Nephron progenitor cell (in vitro differentiated cells): Measurements from ENCODE around the gene OLFML1.

ENCODE experiments used
- DNase-seq: peaks from one replicate; pipeline ENCODE4 v3.0.0; 2021
- H3K27ac Mint-ChIP-seq: 2 replicates; pipeline ENCODE4 v1.8.0; 2021; ENCODE audit warnings: mild to moderate bottlenecking, moderate library complexity, mixed read lengths
- H3K27me3 Mint-ChIP-seq: 2 replicates; pipeline ENCODE4 v1.8.0; 2021; ENCODE audit warnings: mild to moderate bottlenecking, low read depth, mixed read lengths; ENCODE audit not compliant: poor library complexity
- H3K36me3 Mint-ChIP-seq: 2 replicates; pipeline ENCODE4 v1.8.0; 2021; ENCODE audit warnings: low read depth, mixed read lengths
- H3K4me1 Mint-ChIP-seq: 2 replicates; pipeline ENCODE4 v1.8.0; 2021; ENCODE audit warnings: mixed read lengths
- H3K4me3 Mint-ChIP-seq: 2 replicates; pipeline ENCODE4 v1.8.0; 2021; ENCODE audit warnings: mild to moderate bottlenecking, moderate library complexity, mixed read lengths
- H3K9me3 Mint-ChIP-seq: 2 replicates; pipeline ENCODE4 v1.8.0; 2021; ENCODE audit warnings: mild to moderate bottlenecking, moderate library complexity, mixed read lengths
- TF ChIP-seq, protein P1 (sequence below): fragments of 200-600 bp; sonication (generic); IDR thresholded peaks from 2 replicates; pipeline ENCODE4 v1.5.0; 2021; ENCODE audit warnings: antibody characterized with exemption

Gene OLFML1

DNA sequence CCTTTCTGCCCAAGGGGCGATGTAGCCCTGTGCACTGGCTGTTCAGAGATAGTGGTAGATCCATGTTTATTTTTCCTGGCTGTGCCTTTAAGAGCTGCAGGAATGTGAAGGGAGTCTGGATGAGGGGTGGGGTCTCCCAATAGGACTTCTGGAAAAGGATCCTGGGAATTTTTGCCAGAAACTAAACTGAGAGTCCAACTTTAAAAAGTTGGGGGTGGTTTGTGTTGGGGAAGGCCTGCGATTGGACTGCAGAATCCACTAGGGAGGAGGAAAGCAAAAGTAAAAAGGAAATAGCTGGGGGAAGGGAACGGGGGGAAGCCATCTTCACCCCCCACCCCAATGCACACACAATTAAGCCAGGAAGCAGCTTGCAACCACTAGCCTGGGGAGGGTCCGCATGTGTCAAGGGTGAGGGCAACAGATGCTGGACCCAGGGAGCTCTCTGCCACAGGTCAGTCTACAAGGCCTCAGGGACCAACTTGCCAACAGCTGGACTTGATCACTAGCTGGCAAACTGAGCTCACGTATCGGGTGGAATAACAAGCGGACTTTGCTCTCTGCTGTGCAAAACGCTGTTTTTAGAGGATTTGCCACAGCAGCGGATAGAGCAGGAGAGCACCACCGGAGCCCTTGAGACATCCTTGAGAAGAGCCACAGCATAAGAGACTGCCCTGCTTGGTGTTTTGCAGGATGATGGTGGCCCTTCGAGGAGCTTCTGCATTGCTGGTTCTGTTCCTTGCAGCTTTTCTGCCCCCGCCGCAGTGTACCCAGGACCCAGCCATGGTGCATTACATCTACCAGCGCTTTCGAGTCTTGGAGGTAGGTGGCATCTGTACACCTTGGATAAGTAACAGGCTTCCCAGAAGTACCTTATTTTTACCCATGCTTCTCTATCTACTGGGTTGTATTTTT lies at the start of gene OLFML1:
Gene OLFML1, plus strand, starts transcription at position 321 of the 912 bp plus-strand sequence. Its CDS starts 370 bp downstream, at position 691.
- no peaks in the 10 kb centered on the region for H3K36me3 Mint-ChIP-seq
- H3K27ac Mint-ChIP-seq, result peak within 1 kb of the TSS; percentile 79
- H3K4me3 Mint-ChIP-seq, result no peak within 1 kb of the TSS

DNA sequence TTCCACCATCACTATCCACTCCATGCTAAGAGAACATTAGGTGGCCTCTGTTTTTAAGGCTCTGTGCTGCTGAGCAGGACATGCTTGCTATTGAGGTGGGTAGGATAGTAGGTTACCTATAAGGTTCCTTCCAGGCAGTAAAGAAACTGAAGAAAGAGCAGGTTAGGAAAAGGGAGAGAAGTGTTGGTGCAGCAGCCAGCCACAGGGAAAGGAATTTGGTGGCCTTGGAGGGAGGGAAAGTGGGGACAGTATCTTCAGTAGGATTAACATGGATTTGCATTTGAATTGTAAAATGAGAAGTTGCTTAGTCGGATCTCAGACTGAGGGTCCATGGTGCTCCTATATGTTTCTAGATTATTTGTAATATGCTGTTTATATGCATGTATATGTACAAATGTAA lies 49.2 kb upstream of the OLFML1 start:
- H3K36me3 Mint-ChIP-seq, result no peaks in the 10 kb centered on the region
- H3K9me3 Mint-ChIP-seq, result no peaks in the 10 kb centered on the region
- TF ChIP-seq, protein P1, sequence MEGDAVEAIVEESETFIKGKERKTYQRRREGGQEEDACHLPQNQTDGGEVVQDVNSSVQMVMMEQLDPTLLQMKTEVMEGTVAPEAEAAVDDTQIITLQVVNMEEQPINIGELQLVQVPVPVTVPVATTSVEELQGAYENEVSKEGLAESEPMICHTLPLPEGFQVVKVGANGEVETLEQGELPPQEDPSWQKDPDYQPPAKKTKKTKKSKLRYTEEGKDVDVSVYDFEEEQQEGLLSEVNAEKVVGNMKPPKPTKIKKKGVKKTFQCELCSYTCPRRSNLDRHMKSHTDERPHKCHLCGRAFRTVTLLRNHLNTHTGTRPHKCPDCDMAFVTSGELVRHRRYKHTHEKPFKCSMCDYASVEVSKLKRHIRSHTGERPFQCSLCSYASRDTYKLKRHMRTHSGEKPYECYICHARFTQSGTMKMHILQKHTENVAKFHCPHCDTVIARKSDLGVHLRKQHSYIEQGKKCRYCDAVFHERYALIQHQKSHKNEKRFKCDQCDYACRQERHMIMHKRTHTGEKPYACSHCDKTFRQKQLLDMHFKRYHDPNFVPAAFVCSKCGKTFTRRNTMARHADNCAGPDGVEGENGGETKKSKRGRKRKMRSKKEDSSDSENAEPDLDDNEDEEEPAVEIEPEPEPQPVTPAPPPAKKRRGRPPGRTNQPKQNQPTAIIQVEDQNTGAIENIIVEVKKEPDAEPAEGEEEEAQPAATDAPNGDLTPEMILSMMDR, result no peak
- peaks cover 16% of the 10 kb centered on the region for H3K4me1 Mint-ChIP-seq
- H3K4me3 Mint-ChIP-seq, result no peak overlapping the region
- peaks cover 8% of the 10 kb centered on the region for H3K27me3 Mint-ChIP-seq
- no peak overlapping the region for H3K27ac Mint-ChIP-seq
- DNase-seq, result no peak

More for the DNA sequence above, at the start of gene OLFML1:
- H3K9me3 Mint-ChIP-seq, result no peaks in the 10 kb centered on the region
- H3K4me1 Mint-ChIP-seq, result peaks cover 23% of the 10 kb centered on the region
- DNase-seq, result no peak
- TF ChIP-seq, protein P1, result no peak
- H3K27me3 Mint-ChIP-seq, result peaks cover 3% of the 10 kb centered on the region

DNA sequence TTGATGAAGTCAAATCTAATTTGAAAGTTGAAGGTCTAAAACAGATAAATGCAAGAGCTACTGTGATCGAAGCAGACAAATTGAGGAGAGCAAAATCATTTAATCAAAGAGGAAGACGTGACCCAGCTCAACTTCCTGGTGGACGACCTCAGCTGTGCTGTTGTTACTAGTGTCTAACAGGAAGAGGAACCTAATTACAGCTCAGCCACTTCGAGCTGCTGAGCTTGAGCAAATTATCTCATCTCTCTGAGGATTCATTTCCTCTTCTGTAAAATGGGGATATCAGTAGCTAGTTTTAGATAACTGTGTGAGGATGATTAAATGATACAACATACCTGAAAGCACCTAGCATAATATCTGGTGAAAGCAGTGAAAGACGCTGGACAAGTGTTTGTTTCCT lies 48.6 kb upstream of the OLFML1 start:
- peaks cover 8% of the 10 kb centered on the region for H3K27me3 Mint-ChIP-seq
- TF ChIP-seq, protein P1, result no peak
- no peak for DNase-seq
- no peak overlapping the region for H3K27ac Mint-ChIP-seq
- no peaks in the 10 kb centered on the region for H3K36me3 Mint-ChIP-seq
- H3K4me1 Mint-ChIP-seq, result peaks cover 16% of the 10 kb centered on the region
- no peaks in the 10 kb centered on the region for H3K9me3 Mint-ChIP-seq
- H3K4me3 Mint-ChIP-seq, result no peak overlapping the region

DNA sequence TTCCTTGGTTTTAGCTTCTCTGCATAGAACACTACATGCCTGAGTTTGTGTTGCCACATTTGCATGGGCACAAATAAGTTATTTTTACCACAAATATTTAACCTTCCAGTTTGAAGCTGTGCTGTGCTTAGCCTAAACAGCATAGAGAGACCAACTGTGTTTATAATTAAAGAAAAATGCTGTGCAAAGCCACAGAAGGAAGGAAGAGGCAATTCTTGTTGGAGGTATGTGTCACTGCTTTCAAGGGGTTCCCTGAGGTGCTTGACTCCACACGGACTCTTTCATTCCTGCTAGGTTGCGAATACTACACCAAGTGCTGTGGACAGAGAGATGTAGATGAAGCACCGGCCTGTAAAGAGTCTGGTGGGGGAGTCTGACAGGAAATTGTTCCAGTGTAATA lies 47.6 kb upstream of the OLFML1 start:
- H3K4me1 Mint-ChIP-seq, result peaks cover 16% of the 10 kb centered on the region
- no peak overlapping the region for H3K4me3 Mint-ChIP-seq
- no peaks in the 10 kb centered on the region for H3K36me3 Mint-ChIP-seq
- H3K27ac Mint-ChIP-seq, result no peak overlapping the region
- no peak for DNase-seq
- peaks cover 8% of the 10 kb centered on the region for H3K27me3 Mint-ChIP-seq
- TF ChIP-seq, protein P1, result no peak
- no peaks in the 10 kb centered on the region for H3K9me3 Mint-ChIP-seq

DNA sequence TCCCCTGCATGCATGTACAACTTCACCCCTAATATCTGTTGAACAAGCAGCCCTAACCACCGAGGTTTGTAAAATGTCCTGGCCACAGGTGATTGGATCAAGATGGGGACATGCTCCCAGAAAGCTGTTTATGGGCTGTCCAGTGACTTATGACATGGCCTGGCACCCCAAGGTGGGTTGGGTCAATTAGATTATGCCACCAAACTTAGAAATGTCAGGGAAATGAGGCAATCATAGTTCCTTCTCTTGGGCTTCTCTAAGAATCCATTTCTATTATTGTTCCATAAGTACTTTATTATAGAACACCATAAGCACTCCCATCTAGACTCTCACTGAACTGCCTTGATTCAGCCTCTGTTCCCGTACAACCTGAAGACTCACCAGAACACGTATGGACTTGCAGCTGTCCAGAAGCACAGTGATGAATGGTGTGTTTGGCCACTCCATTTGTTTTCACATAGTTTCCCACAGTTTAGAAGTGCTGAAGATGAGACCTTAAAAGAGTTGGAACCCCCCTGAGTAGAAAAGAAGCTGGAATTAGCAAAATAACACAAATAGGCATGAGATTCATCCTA lies 45.5 kb upstream of the OLFML1 start:
- TF ChIP-seq, protein P1, result no peak
- Mint-ChIP-seq H3K27me3 (peaks cover 8% of the 10 kb centered on the region), H3K4me3 (no peak overlapping the region), H3K9me3 (no peaks in the 10 kb centered on the region), H3K4me1 (peaks cover 27% of the 10 kb centered on the region), H3K27ac (no peak overlapping the region), H3K36me3 (no peaks in the 10 kb centered on the region)
- no peak for DNase-seq
